ENCODE measurements around the gene S100A10.

DNA sequence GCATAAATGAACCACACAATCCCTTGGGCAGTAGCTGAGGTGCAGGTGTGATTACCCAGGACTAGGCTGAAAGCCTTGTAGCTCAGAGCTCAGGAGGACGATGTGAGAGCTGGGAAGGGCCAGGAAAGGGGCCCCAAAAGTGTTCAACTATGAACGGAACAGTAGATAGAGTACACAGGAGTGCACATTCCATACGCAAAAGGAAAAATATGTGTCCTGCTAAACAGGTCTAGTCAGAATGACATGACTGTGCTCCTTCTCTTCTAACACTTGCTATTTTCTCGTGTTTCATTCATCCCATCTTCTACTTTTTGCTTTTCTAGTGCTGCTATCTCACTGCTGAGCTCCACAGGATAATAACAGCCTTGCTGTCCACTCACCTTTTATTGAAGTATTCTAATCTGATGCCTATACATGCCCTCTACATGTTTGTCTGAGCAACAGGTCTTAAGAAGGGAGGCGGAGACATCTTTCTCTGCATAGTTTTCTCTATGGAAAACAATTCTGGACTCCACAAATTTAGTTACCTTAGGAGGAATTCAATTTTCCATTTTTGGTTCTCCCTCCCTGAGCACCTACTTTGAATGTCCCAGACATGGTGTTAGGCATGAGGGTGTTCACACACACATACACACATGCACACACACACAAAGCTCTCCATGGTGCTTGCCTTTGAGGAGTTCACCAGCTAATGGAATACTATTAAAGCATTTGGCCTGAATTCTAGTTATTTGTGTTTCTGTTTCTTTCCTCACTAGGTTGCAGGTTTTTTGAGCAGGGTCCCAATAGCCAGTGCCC is 3.4 kb downstream of the S100A10 start:
- TF ChIP-seq, protein P1, sequence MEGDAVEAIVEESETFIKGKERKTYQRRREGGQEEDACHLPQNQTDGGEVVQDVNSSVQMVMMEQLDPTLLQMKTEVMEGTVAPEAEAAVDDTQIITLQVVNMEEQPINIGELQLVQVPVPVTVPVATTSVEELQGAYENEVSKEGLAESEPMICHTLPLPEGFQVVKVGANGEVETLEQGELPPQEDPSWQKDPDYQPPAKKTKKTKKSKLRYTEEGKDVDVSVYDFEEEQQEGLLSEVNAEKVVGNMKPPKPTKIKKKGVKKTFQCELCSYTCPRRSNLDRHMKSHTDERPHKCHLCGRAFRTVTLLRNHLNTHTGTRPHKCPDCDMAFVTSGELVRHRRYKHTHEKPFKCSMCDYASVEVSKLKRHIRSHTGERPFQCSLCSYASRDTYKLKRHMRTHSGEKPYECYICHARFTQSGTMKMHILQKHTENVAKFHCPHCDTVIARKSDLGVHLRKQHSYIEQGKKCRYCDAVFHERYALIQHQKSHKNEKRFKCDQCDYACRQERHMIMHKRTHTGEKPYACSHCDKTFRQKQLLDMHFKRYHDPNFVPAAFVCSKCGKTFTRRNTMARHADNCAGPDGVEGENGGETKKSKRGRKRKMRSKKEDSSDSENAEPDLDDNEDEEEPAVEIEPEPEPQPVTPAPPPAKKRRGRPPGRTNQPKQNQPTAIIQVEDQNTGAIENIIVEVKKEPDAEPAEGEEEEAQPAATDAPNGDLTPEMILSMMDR (conservative IDR thresholded peaks at IDR 0.05) = peak; percentile 26; the same call in 1 of the 2 replicates
- no peak for TF ChIP-seq EZH2 (IDR thresholded peaks at IDR 0.05; ENCODE audit: low read depth)

All from PC-9 (cell line).